ENCODE measurements around the gene KCNQ1.

The KCNQ1 gene

DNA sequence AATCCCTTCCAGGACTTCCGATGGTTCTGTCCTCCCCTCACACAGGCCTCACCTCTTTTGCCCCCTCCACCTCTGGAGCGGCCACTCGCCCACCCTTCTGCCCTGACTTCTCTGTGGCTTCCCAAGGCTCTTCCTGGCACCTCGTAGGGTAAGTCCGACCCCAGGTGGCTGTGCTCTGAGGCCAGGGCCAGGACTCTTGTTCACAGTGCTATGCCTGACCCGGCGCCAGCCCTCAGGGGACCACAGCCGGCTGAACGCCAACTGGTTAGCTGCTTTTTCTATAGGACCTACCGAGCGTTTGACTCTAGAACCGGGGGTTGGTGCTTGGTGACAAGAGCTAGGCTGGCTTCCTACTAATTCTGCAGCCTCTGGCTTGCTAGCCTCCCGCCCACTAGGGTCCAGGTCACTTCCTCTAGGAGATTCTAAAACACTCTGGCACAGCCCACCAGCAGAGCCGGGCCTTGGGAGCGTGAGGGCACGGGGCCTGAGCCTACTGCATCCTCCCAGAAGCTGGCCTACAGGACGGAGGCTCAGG is 283.4 kb downstream of the KCNQ1 start:
- DNase-seq (ENCODE audit: low read depth) = no peak
- H3K4me3 ChIP-seq (ENCODE audit: low read length) = no peak overlapping the region
- no peak for TF ChIP-seq CTCF (IDR thresholded peaks at IDR 0.05; ENCODE audit: insufficient read depth, low read depth, low read length, missing control alignments)

- no peak for TF ChIP-seq CTCF (IDR thresholded peaks at IDR 0.05; ENCODE audit: insufficient read depth, low read depth, low read length, missing control alignments)
- H3K4me3 ChIP-seq (ENCODE audit: low read length) = no peak overlapping the region
- DNase-seq (ENCODE audit: low read depth) = no peak
Measured at GRCh38 chr11:2728663-2729332, 284.0 kb downstream of the KCNQ1 start.

DNA sequence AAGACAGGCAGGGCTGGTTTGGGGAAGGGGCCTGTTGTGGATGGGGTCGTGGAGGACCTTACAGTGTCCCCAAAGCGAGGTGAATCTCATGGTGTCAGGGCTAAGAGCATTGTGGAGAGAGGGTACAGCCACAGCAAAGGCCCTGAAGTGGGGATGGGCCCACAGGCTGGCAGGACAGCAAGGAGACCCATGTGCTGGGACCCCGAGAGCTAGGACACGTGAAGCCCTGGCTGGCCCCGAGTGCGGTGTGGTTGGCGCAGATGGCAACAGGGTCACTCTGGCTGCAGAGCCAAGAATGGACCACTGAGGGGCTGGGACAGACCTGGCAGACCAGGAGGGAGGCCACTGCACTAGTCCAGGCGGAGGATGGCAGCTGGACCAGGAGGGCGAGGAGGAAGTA is 285.0 kb downstream of the KCNQ1 start:
- no peak for DNase-seq (ENCODE audit: low read depth)
- no peak for TF ChIP-seq CTCF (IDR thresholded peaks at IDR 0.05; ENCODE audit: insufficient read depth, low read depth, low read length, missing control alignments)
- no peak overlapping the region for H3K4me3 ChIP-seq (ENCODE audit: low read length)

DNA sequence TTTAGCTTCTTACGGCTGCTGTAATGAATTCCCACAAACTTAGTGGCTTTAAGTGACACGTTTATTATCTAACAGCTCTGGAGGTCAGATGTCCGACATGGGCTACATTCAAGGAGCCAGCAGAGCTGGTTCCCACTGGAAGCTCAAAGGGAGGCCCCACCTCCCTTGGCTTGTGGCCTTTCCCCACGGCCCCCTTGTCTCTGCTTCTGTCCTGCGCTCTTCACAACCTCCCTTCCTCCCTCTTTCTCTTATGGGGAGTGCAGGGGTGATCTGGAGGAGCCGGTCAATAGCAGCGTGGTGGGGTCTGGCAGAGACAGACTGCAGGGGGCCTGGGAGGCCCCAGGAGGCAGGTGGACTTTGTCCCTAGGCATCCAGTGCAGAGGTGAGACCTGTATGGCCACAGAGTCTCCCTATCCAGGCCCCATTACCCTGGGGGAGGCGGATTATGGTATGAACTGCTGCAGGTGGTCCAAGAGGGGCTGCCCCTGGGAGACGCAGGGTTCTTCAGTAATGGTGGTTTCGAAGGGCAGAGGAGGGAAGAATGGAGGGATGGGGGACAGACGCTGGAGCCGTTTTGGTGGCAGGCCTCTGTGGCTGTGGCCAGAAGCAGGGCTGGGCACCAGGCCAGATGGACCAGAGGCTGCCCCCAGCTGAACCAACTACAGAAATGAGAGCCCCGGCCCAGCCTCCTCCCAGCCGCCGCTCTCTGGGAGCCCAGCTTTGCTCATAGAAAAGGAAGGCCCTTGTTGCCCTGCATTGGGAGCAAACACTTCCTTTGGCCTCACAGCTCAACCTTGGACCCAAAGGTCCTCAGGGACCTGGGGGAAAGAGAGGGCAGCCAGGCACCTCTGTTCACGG is 285.7 kb downstream of the KCNQ1 start:
- no peak for DNase-seq (ENCODE audit: low read depth)
- H3K4me3 ChIP-seq (ENCODE audit: low read length) = no peak overlapping the region
- TF ChIP-seq CTCF (IDR thresholded peaks at IDR 0.05; ENCODE audit: insufficient read depth, low read depth, low read length, missing control alignments) = no peak

- no peak for DNase-seq (ENCODE audit: low read depth)
- no peak for TF ChIP-seq CTCF (IDR thresholded peaks at IDR 0.05; ENCODE audit: insufficient read depth, low read depth, low read length, missing control alignments)
Measured at GRCh38 chr11:2731130-2732125, 286.6 kb downstream of the KCNQ1 start.

GRCh38 chr11:2732261-2732939 is 287.6 kb downstream of the KCNQ1 start:
- H3K4me3 ChIP-seq (ENCODE audit: low read length) = no peak overlapping the region
- TF ChIP-seq CTCF (IDR thresholded peaks at IDR 0.05; ENCODE audit: insufficient read depth, low read depth, low read length, missing control alignments) = no peak
- DNase-seq (ENCODE audit: low read depth) = no peak

More at GRCh38 chr11:2731130-2732125, 286.6 kb downstream of the KCNQ1 start:
- no peak overlapping the region for H3K4me3 ChIP-seq (ENCODE audit: low read length)

All from epithelial cell of esophagus (primary cell).